ENCODE data around the gene MTERF4. TPM values are rescaled to one million over a fixed set of nuclear protein-coding genes. Genes with fewer than 3 reads are reported as not detected.

The MTERF4 gene
- 10 to 100 TPM; 88.1 to 88.9 TPM for total RNA-seq

GRCh38 chr2:241102239-241102803 lies at the start of gene MTERF4:
Gene MTERF4, minus strand, starts transcription at chr2:241102287. Its CDS starts 14 bp downstream, at chr2:241102273.
- H3K27me3 Mint-ChIP-seq = no peaks in the 10 kb centered on the region
- peak within 1 kb of the TSS; percentile 98 for H3K27ac Mint-ChIP-seq
- DNase-seq = peak; percentile 90
- peaks cover 31% of the 10 kb centered on the region for H3K4me1 Mint-ChIP-seq
- no peaks in the 10 kb centered on the region for H3K9me3 Mint-ChIP-seq
- H3K36me3 Mint-ChIP-seq = peaks cover 8% of the 10 kb centered on the region
- ATAC-seq (ENCODE audit: low read depth) = peak; percentile 95
- POLR2A ChIA-PET = interaction anchor here (0.7 to 2.2 kb wide), 7 partner anchors 8 to 584 kb away, joined by 3 to 18 read pairs (median 6); partner anchors contain the start of genes DTYMK, HDLBP, PASK and SEPTIN2
- H3K4me3 Mint-ChIP-seq = peak within 1 kb of the TSS; percentile 95

DNA sequence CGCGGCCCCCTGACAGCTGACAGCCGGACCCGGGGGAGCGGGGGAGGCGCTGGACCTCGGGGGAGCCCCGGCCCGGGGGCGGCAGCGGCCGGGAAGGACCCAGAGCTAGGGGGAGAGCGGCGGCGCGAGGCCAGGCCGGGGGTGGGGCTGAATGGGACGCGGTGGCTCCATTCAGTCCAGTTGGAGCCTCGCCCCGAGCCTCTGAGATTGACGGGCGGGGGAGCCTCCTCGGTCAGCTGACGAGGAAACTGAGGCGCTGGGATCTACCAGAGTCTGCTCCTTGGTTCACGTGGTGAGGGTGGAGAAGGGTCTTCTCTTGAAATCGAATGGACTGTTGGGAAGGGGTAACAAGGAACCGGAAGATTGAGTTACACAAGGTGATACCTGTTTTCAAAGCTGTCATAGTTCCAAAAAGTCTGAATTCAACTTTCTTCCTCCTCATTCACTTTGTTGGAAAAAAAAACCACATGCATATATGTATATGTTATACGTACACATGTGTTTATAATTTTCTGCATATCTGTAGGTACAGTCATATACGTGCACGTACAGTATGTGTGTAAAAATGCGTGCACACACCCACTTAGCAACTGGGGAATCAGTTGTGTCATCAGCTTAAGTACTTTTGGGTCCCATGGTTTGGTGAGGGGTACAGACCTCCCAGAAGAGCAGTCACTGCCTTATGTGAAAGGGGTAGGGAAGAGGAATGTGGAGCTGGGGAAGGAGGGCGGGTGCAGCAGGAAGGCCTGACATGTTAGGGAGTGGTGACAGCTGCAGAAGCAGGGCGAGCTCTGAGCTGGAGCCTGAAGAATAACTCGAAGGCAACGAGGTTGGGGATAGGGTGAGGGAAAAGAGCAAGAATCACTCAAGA lies 48.8 kb upstream of the MTERF4 start:
- ATAC-seq (ENCODE audit: low read depth) (no peak), DNase-seq (no peak)
- H3K4me1 Mint-ChIP-seq = peaks cover 45% of the 10 kb centered on the region
- H3K9me3 Mint-ChIP-seq = no peaks in the 10 kb centered on the region
- POLR2A ChIA-PET = interaction anchor here (1.3 to 3.0 kb wide), 4 partner anchors 14 to 47 kb away, joined by 4 to 29 read pairs (median 10); no protein-coding TSS in a partner anchor
- no peaks in the 10 kb centered on the region for H3K27me3 Mint-ChIP-seq
- H3K36me3 Mint-ChIP-seq = peaks cover 5% of the 10 kb centered on the region
- peak overlapping the region; percentile 94 for H3K4me3 Mint-ChIP-seq
- H3K27ac Mint-ChIP-seq = peak overlapping the region; percentile 87

DNA sequence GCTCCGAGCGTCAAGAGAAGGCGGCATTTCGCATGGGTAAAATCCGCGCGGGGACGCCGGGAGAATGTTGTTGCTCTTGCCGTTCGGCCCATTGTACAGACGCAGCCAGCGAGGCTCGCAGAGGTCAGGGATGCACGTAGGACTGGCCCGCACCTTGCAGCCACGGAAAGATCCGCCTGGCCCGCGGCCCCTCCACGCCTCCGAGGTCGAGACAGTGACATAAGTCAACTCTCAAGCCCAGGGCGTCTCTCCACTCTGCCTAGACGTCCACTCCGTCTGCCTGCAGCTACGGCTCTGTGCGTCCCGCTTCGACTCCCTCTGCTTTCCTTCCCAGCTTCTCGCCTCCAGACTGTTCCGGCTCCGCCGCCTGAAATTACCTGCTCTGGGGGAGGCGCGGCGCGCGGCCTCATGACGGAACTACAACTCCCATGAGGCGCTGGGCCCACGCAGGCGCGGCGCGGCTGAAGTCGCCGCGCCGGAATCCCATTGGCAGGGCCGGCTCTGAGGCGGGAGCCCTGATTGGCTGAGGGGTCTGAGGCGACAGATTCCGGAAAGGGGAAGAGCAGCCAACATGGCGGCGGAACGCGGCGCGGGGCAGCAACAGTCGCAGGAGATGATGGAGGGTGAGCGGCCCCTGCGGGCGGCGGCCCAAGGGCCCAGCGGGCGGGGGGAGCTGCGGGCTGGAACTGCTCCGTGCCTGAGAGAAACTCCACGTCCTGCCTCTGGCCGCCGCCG lies 48.0 kb upstream of the MTERF4 start, which contains the start of gene PPP1R7:
Gene PPP1R7 (plus strand): TSS at position 543 of the 735 bp plus-strand sequence. CDS start 29 bp downstream, at position 572.
- POLR2A ChIA-PET = interaction anchor here (0.5 to 3.0 kb wide), 15 partner anchors 10 to 1124 kb away, joined by 3 to 29 read pairs (median 4); partner anchors contain the start of genes ING5, MTERF4 and SEPTIN2
- peak within 1 kb of the TSS; percentile 87 for H3K27ac Mint-ChIP-seq
- H3K4me3 Mint-ChIP-seq = peak within 1 kb of the TSS; percentile 94
- H3K4me1 Mint-ChIP-seq = peaks cover 46% of the 10 kb centered on the region
- no peaks in the 10 kb centered on the region for H3K9me3 Mint-ChIP-seq
- H3K36me3 Mint-ChIP-seq = peaks cover 5% of the 10 kb centered on the region
- ATAC-seq (ENCODE audit: low read depth) (peak; percentile 82), DNase-seq (peak; percentile 90)
- no peaks in the 10 kb centered on the region for H3K27me3 Mint-ChIP-seq

DNA sequence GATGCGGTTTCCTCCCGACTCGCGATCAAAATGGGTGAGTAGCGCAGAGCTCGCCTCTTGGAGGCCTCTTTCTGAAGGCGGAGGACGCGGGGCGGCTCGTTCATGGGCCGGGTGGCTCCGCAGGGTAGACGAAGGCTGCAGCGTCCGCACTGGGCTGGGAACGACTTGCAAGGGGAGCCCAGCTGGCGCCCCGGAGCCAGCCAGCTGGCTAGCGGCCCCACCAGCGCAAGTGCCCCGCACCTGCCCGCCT lies 47.5 kb upstream of the MTERF4 start:
- DNase-seq (no peak), ATAC-seq (ENCODE audit: low read depth) (peak; percentile 5)
- peak overlapping the region; percentile 60 for H3K27ac Mint-ChIP-seq
- H3K27me3 Mint-ChIP-seq = no peaks in the 10 kb centered on the region
- H3K4me3 Mint-ChIP-seq = peak overlapping the region; percentile 94
- no peaks in the 10 kb centered on the region for H3K9me3 Mint-ChIP-seq
- peaks cover 5% of the 10 kb centered on the region for H3K36me3 Mint-ChIP-seq
- POLR2A ChIA-PET = interaction anchor here (0.7 to 3.0 kb wide), 14 partner anchors 9 to 589 kb away, joined by 3 to 29 read pairs (median 4); partner anchors contain the start of genes ING5, MTERF4 and SEPTIN2
- H3K4me1 Mint-ChIP-seq = peaks cover 44% of the 10 kb centered on the region

GRCh38 chr2:241148891-241149674 lies 47.0 kb upstream of the MTERF4 start, which contains the start of gene PASK:
Gene PASK, minus strand, starts transcription at chr2:241149472. Its CDS starts 6,440 bp downstream, at chr2:241143032.
- peak; percentile 79 for ATAC-seq (ENCODE audit: low read depth)
- DNase-seq = peak; percentile 88
- peaks cover 5% of the 10 kb centered on the region for H3K36me3 Mint-ChIP-seq
- H3K27ac Mint-ChIP-seq = peak within 1 kb of the TSS; percentile 87
- POLR2A ChIA-PET = interaction anchor here (0.7 to 3.0 kb wide), 15 partner anchors 9 to 588 kb away, joined by 3 to 29 read pairs (median 4); partner anchors contain the start of genes ING5, MTERF4 and SEPTIN2
- no peaks in the 10 kb centered on the region for H3K9me3 Mint-ChIP-seq
- no peaks in the 10 kb centered on the region for H3K27me3 Mint-ChIP-seq
- peaks cover 44% of the 10 kb centered on the region for H3K4me1 Mint-ChIP-seq
- peak within 1 kb of the TSS; percentile 94 for H3K4me3 Mint-ChIP-seq

- peak overlapping the region; percentile 88 for H3K4me3 Mint-ChIP-seq
- no peaks in the 10 kb centered on the region for H3K27me3 Mint-ChIP-seq
- H3K9me3 Mint-ChIP-seq = no peaks in the 10 kb centered on the region
- peak overlapping the region; percentile 41 for H3K27ac Mint-ChIP-seq
- no peak for DNase-seq
- no peak for ATAC-seq (ENCODE audit: low read depth)
- H3K4me1 Mint-ChIP-seq = peaks cover 39% of the 10 kb centered on the region
- peaks cover 2% of the 10 kb centered on the region for H3K36me3 Mint-ChIP-seq
- POLR2A ChIA-PET = interaction anchor here (1.1 to 3.0 kb wide), 4 partner anchors 15 to 138 kb away, joined by 3 to 29 read pairs (median 4); no protein-coding TSS in a partner anchor
Observed at GRCh38 chr2:241148239-241148638, 46.2 kb upstream of the MTERF4 start.

DNA sequence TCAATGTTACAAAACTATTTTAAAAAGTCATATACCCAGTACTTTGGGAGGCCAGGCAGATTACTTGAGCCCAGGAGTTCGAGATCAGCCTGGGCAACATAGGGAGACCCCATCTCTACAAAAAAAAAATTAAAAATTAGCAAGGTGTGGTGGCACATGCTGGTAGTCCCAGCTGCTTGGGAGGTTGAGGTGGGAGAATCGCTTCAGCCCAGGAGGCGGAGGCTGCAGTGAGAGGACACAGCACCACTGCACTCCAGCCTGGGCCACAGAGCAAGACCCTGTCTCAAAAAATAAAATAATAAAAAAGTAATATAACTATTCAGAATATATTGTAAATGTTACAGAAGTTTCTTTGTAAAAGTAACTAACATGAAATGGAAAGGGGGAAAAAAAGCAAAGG lies 45.2 kb upstream of the MTERF4 start:
- no peak overlapping the region for H3K4me3 Mint-ChIP-seq
- H3K27me3 Mint-ChIP-seq = no peaks in the 10 kb centered on the region
- H3K9me3 Mint-ChIP-seq = no peaks in the 10 kb centered on the region
- no peak overlapping the region for H3K27ac Mint-ChIP-seq
- DNase-seq (no peak), ATAC-seq (ENCODE audit: low read depth) (no peak)
- peaks cover 1% of the 10 kb centered on the region for H3K36me3 Mint-ChIP-seq
- POLR2A ChIA-PET = no interaction called here
- H3K4me1 Mint-ChIP-seq = peaks cover 36% of the 10 kb centered on the region

GRCh38 chr2:241146286-241146685 lies 44.2 kb upstream of the MTERF4 start:
- POLR2A ChIA-PET = no interaction called here
- peak overlapping the region; percentile 17 for H3K4me3 Mint-ChIP-seq

DNA sequence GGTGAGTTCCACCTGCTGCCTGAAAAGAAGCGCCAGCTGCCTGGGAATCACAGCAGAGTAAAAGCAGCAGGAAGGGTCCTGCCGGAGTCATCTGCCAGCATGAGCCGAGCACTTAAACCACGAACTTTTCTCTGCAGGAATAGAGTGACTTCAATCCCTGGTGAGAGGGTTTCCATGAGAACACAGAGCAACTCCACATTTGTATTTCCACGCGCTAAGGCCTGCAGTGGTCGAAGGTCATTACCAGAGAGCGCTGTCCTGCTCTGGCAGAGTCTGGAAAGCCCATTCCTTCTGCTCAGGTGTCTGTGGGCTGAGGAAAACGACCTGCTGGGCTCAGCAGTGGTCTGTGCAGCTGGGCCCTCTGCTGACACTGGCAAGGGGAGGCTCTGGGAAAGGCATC lies 40.5 kb upstream of the MTERF4 start:
- no peaks in the 10 kb centered on the region for H3K9me3 Mint-ChIP-seq
- H3K27me3 Mint-ChIP-seq = no peaks in the 10 kb centered on the region
- H3K36me3 Mint-ChIP-seq = no peaks in the 10 kb centered on the region

More at GRCh38 chr2:241146286-241146685, 44.2 kb upstream of the MTERF4 start:
- H3K27ac Mint-ChIP-seq = no peak overlapping the region
- ATAC-seq (ENCODE audit: low read depth) (no peak), DNase-seq (no peak)
- H3K9me3 Mint-ChIP-seq = no peaks in the 10 kb centered on the region
- no peaks in the 10 kb centered on the region for H3K27me3 Mint-ChIP-seq
- peaks cover 27% of the 10 kb centered on the region for H3K4me1 Mint-ChIP-seq
- peaks cover 1% of the 10 kb centered on the region for H3K36me3 Mint-ChIP-seq

DNA sequence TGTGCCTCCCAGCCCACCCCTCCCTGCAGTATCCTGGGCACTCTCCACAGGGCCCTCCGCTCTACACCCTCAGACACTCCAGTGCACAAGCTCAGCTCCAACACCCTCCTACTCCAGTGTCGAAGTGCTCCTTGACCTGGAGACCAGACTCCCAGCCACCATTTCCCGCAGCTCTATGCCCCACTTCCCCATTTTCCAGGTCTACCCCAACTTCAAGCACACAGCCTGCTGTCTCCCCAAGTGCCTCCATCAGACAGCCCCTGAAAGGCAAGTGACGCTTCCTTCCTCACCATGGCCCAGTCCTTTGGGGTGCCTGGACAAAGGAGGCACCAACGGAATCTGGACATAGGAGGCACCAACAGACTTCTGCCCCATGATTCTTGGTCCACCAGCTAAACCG lies 40.0 kb upstream of the MTERF4 start:
- Mint-ChIP-seq H3K27me3 (no peaks in the 10 kb centered on the region), H3K9me3 (no peaks in the 10 kb centered on the region), H3K36me3 (no peaks in the 10 kb centered on the region), H3K4me1 (peaks cover 10% of the 10 kb centered on the region), H3K4me3 (no peak overlapping the region), H3K27ac (no peak overlapping the region)
- POLR2A ChIA-PET = no interaction called here
- DNase-seq (no peak), ATAC-seq (ENCODE audit: low read depth) (no peak)

More for the DNA sequence above, 40.5 kb upstream of the MTERF4 start:
- DNase-seq = no peak
- Mint-ChIP-seq H3K27ac (no peak overlapping the region), H3K4me1 (peaks cover 10% of the 10 kb centered on the region), H3K4me3 (no peak overlapping the region)
- POLR2A ChIA-PET = no interaction called here
- no peak for ATAC-seq (ENCODE audit: low read depth)

DNA sequence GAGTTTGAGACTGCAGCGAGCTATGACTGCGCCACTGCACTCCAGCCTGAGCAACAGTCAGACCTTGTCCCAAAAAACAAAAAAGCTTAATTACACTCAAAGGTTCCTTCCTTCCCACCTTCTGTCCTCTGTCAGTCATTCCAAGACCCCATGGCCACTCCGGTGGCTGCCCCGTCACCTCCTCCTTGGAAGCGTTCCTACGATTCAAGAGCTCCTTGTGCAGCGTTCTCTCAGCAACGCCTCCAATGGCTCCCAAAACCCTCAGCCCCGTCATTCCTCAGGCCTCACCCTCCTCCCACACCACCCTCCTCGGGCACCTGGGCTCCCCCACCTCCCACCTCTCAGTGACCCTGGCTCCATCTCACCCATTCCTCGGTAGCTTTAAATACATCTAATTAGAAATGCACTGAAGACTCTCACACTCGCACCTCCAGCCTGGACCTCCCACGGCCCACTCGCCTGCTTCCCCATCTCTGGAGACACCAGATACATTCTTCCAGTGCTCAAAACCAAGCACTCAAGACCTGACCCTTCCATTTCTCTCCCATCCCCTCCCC lies 39.2 kb upstream of the MTERF4 start:
- Mint-ChIP-seq H3K27ac (peak overlapping the region; percentile 55), H3K9me3 (no peaks in the 10 kb centered on the region), H3K36me3 (no peaks in the 10 kb centered on the region), H3K4me1 (peaks cover 5% of the 10 kb centered on the region), H3K27me3 (no peaks in the 10 kb centered on the region), H3K4me3 (no peak overlapping the region)
- POLR2A ChIA-PET = no interaction called here
- DNase-seq (no peak), ATAC-seq (ENCODE audit: low read depth) (no peak)

DNA sequence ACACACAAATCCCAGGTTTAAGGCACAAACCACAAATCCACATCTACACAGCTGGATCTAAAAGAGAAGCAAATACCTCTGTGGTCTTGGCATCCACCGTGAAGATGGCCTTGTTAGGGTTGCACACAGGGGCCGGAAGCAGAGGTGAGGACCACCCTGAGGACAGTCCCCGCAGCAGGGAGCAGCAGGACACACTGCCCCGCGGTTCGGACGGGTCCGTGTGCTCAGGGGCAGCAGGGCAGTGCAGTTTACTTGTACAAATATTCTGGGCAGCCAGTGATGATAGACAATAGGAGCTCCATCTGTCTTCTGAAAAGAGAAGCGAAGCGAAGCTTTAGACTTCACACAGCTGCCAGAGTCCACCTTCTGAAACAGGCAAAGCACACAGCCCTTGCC lies 38.4 kb upstream of the MTERF4 start:
- no peaks in the 10 kb centered on the region for H3K27me3 Mint-ChIP-seq
- no peak for DNase-seq
- H3K9me3 Mint-ChIP-seq = no peaks in the 10 kb centered on the region
- no peak overlapping the region for H3K4me3 Mint-ChIP-seq
- H3K36me3 Mint-ChIP-seq = no peaks in the 10 kb centered on the region
- no peak overlapping the region for H3K27ac Mint-ChIP-seq
- ATAC-seq (ENCODE audit: low read depth) = no peak
- H3K4me1 Mint-ChIP-seq = no peaks in the 10 kb centered on the region
- POLR2A ChIA-PET = interaction anchor here (1.2 kb wide), 1 partner anchor 9 kb away, joined by 5 read pairs; the partner anchor contains the start of gene PASK

Data from activated naive CD8-positive, alpha-beta T cell treated with anti-CD3 and anti-CD28 coated beads, Interleukin-2, amount 10 ng/mL, durations not matched to agents 7 days and 5 days (primary cell).